ENCODE measurements around the gene PIGO.

PIGO gene

GRCh38 chr9:35105571-35106342 lies 9.4 kb upstream of the PIGO start:
- no peak for DNase-seq

GRCh38 chr9:35105126-35105525 lies 8.7 kb upstream of the PIGO start:
- no peak for DNase-seq

- DNase-seq, result no peak
These were observed 8.2 kb upstream of the PIGO start for GRCh38 chr9:35104586-35104985.

- DNase-seq, result no peak
These were observed 7.3 kb upstream of the PIGO start for GRCh38 chr9:35103660-35104191.

DNA sequence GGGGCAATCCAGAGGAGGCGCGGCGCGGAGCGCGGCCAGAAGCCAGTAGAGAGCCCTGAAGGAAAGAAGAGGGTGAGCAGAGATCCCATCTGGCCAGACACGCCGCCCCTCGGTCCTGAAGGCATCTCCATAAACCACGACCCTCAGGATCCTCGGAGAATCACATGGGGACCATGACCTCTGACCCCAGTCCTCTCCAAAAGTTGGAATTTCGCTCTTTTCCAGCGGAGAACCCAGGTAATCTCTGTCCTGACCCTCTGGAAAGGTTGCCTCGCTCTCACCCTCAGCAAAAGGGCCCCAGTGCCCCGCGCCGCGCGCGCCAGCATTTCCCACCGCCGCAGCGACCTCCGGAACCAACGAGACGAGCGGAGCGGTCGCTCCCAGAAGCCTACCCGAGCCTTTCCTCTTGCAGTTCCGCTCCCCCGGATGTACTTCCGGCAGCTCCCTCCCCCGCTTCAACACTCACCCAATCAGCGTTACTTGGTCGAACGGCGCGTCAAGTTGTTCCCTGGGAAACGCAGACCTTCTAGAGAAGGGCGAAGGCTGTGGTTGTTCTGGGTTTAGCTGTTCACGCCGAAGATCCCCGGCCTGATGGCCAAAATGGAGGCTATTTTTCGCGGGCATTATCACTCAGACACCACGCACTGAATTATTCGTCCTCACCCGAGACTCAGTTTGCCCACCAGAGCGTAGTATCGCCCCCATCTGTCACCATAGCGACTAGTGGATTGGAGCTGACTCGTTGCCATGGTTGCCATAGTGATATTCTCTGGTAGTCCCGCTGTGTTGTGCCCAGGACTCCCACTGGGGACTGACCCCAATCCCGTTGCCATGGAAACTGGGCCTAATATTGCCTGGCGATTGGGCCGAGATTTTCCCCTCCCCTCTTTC lies 6.6 kb upstream of the PIGO start, which contains the start of gene STOML2:
STOML2 (minus strand) TSS at position 363 of the 891 bp plus-strand sequence; CDS start at position 326, 37 bp downstream.
- peak; percentile 95 for DNase-seq

- no peak for DNase-seq
These were observed 6.0 kb upstream of the PIGO start for GRCh38 chr9:35102465-35102768.

DNA sequence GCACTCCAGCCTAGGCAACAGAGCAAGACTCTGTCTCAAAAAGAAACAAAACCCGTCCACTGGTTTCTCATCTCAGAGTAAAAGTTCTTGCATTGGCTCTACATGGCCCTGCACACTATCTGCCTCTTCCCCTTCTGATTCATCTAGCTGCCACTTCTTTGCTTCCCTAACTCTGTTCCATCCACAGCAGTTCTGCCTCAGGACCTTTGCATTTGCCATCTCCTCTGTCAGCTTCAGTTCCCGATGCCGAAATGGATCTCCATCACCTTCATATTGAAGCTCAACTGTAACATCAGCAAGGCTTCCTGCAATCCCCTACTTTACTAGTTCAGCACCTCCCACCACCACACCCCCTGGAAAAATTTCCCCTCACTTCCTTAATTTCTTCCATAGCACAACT lies 1.2 kb upstream of the PIGO start:
- DNase-seq, result no peak

- no peak for DNase-seq
These were observed 4.9 kb downstream of the PIGO start for GRCh38 chr9:35091536-35091935.

GRCh38 chr9:35089434-35089833 lies 7.0 kb downstream of the PIGO start:
- no peak for DNase-seq

DNA sequence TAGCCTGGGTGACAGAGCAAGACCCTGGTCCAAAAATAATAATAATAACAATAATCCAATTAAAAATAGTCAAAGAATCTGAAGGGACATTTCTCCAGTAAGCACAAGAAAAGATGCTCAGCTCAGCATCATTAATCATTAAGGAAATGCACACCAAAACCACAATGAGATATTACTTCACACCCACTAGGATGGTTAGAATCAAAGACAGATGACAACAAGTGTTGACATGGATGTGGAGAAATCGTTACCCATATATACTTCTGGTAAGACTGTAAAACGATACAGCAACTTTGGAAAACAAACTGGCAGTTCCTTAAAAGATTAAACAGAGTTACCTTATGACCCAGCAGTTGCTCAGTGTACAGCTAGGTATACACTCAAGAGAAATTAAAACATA lies 11.3 kb downstream of the PIGO start:
- no peak for DNase-seq

DNA sequence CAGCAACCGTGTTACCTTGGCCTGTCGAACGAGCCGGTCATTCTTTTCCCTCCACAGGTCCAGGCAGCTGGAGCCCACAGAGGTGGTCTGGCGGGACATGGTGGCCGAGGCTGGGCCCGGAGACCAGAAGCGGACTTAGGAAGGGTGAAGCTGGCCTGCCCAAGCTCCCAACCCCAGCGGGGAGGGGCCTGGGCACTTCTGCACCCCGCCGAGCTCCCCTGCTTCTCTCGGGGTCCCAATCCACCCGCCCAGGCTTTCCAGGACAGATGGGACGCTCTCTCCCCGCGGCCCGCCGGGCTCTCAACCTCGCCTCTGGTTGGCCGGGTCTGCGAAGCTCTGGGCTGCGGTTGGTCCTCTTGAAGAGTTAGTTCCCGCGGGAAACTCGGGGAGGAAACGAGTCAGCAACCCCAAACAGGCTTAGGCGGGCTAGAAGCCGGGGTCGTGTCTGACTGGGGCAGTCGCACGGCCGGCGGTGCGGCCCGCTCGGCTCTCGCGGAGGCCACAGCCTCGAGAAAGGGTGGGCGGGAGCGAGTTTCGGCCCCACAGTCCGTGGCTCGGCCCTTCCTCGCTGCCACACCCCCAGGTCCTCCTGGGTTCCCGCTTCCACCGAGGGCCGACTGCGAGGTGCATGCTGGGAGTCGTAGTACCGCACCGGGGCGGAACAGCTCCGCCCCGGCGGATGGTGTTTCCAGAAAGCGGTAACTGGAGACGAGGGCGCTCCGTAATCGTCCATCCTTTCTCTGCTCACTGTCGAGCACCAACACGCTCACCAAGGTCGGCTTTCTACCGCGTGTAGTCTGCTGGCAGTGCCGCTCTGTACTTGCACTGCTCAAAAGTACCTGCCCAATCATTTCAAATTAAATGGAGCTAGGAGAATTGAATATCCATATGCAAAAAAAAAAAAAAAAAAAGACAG lies 16.7 kb downstream of the PIGO start, which contains the start of gene FANCG:
FANCG (minus strand) TSS at position 517 of the 916 bp plus-strand sequence; CDS start at position 99, 418 bp downstream.
- DNase-seq, result peak; percentile 90

DNA sequence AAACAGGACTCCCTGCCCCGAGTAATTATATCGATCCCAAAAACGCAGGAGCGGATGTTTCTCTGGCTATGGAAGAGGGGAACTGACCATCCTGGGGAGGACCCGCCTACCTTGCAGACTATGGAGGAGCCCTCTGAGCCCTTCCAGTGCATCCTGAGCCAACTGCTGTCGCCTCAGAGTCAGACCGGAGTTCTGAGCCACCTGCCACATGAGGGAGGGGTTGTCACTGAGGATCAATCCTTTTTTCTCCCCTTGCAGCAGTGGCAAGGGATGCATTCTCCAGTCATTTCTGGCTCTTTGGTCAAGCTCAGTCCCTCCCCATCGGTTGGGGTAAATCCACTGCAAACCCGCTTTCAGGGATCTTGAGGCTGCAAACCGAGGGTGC lies 17.4 kb downstream of the PIGO start:
- DNase-seq, result no peak

GRCh38 chr9:35078066-35078465 lies 18.3 kb downstream of the PIGO start:
- DNase-seq, result no peak

- no peak for DNase-seq
These were observed 19.5 kb downstream of the PIGO start for GRCh38 chr9:35076848-35077247.

DNA sequence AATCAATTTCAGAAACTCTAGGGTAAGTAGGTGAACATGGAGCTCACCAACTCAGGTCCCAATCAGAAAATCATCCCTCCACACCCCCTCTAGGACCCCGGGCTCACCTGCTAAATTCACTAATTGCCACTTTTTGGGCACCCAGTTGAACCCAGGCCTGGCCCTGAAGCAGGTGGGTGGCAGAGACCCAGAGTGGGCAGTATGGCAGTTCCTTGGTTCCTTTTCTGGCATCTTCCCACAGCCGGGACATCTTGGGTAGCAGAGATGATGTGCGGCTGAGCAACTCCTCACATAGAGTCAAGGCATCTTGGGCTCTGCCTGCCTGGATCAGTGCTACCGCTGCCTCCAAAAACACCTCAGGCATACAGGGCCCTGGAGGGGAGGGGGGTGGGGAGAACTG lies 21.0 kb downstream of the PIGO start:
- DNase-seq, result no peak

DNA sequence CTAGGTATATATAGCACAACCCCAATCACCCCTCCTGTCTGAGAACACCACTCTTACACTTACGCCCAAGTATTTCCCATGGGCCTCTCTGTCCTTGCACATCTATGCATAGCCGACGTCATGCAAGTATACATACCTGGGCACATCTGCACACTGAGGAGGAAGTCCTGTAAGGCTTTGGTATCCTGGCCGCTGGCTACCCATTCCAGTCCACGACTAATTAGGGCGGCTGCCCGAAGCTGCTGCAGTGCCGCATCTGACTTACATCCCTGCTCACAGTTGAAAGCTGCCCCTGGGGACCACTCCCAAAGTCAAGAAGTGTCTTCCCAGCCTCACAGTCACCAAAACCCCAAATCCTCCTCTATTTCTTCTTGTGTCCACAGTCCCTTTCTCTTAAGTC lies 21.6 kb downstream of the PIGO start:
- DNase-seq, result no peak

DNA sequence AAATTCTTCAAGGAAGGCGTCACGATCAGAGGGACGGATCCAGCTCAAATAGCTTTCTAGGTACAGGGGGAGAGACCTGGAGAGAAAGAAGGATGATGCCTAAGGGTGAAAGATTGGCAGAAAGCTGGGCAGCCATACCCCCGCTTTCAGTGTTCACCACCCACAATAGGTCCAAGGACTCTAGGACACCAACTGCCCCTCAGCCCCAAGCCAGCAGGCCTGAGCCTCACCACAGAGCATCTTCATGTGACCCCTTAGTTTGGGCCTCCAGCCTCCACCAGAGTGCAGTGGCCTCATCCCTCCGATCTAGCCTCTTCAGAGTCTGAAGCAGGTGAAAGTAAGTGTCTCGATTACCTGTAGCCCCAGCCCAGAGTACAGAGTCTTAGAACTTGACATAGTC lies 22.2 kb downstream of the PIGO start:
- no peak for DNase-seq

DNA sequence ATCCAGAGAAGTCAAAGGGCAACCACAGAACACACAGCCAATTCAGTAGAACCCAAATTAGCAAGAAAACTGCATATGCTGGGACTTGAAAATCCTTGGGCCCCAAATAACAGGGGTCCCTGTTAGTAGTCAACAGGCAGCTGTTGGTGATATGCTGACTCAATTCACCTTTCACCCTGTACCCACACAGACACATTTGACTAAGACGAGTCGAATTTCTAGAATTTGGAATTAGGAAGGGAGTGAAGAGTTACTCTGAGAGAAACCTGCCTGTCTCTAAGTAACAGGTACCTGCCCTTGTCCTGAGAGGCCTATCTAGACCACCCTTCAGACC lies 23.1 kb downstream of the PIGO start:
- DNase-seq, result no peak

DNA sequence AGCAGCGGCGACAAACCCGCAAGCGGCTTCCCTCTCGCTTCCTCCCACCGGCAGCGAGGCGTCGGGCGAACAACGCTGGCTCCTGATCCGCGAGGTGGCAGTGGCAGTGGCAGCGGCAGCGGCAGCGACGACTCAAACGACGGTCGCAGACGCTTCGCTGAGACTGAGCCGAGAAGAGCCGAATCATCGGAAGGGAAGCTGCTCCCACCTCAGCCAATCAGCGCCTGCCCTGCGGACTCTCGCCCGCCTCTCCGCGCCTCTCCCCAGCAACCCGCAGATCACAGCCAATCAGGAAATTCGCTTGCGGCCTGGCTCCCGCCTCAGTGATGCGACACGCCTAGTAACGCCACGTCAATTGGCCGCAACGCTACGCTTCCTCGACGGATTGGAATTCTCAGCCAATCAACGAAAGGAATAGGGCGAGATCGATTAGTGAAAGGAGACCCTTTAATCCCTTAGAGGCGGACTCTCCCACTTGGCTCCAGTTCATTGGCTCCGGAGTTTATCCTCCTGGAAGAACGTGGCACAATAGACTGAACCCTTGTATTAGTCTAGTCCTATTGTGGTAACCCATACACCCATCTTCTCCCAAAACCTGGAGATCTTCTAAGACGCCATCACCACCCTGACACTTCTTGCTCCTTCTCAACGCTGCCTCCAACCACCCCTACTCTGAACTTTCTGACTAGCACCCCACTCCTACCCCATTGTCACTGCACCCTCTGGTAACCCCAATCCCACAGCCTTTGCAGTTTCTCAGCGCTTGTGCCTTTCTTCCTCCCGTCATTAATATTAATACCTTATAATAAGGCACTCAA lies 23.7 kb downstream of the PIGO start, which contains the start of gene VCP:
VCP (minus strand) TSS at position 165 of the 818 bp plus-strand sequence. CDS start 272 bp downstream, outside the sequence.
- DNase-seq, result peak; percentile 100

GRCh38 chr9:35071814-35072460 lies 24.5 kb downstream of the PIGO start:
- peak; percentile 81 for DNase-seq

All from fibroblast of skin of abdomen (primary cell).